GM21447 (cell line): ENCODE data around the gene AHCTF1.
"Not testable (repeated sequence)": the region's sequence is repeated elsewhere in the genome, so short reads cannot be mapped to it uniquely, and the experiment has no call there.

ENCODE experiments used
- ATAC-seq: cut with Tn5 transposase; IDR thresholded peaks from one replicate; pipeline ENCODE4 v1.9.1; 2021; ENCODE audit not compliant: unreplicated experiment

AHCTF1 gene

DNA sequence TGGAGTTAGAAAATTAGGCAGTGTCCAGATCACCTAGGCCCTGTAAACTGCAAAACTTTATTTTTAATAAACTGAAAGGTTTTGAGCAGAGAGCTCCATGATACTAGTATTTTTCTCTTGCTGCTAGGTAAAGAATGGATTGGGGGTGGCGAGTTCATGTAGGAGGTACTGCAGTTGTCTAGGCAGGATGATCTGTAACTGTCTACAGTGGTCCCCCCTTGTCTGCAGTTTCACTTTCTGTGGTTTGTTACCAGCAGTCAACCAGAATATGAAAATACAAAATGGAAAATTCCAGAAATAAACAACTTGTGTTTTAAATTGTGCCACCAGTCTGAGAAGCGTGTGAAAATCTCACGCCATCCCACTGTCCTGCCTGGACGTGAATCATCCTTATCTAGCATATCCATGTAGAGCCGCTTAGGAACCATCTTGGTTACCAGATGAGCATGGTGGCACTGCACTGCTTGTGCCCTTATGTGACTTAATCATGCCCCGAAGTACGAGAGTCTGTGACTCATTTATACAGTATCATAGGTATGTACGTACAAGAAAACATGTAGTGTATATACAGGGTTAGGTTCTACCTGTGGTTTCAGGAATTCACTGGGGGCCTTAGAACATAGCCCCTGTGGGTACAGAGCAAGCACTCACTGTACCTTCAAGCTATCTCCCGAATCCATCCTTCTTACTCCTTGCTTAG, 94.2 kb downstream of the AHCTF1 start:
- no peak for ATAC-seq

DNA sequence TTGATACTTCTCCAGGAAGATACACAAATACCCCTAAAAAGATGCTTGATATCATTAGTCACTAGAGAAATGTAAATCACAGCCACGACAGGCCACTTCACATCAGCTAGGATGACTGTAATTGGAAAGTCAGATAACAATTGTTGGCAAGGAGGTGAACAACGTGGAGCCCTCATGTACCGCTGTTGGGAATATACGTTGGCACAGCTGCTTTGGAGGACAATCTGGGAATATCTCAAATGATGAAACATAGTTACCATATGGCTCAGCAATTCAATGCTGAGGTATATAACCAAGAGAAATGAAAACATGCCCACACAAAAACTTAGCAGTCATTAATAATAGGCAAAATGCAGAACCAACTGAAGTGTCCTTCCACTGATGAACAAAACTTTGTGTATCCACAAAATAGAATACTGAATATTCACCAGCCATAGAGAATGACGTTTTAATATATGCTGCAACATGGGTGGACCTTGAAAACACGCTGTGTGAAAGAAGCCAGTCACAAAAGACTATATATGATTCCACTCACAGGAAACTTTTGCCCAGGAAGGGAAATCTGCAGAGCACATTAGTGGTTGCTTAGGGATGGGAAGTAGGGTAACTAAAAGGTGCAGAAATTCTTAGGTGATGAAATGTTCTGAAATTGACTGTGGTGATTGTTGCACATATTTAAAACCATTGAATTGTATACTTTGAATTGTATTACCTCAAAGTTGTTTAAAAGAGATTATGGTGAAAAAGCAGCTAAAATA, 95.4 kb downstream of the AHCTF1 start:
- ATAC-seq, result no peak

DNA sequence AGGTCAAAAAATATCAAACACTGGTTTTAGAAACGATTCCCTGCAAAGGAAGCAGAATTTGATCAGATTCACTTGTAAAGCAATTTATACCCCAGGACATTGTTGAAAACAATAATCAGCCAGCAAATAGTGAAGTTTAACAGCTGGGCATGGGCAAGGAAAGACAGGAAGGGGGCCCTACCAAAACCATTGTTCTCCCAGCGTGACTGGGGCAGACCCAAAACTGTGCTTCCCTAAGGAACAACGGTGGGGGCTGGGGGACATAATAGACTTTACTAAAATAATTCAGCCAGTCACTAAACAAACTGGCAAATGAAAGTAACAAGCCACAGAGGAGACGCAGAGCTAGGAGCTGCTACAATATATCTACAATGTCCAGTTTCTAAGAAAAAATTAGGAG, 100.2 kb downstream of the AHCTF1 start:
- no peak for ATAC-seq

DNA sequence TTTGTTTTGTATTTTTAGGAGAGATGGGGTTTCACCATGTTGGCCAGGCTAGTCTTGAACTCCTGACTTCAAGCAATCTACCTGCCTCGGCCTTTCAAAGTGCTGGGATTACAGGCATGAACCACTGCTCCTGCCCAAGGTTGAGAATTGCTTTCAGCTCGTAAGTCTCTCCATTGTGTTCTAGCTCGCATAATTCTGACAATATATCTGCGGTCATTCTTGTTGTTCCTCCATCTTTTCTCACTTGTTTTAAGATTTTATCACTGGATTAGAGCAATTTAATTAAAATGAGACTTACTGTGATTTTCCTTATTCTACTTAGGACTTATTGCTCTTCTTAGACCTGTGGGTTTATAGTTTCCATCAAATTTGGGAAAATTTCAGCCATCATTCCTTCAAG, 102.9 kb downstream of the AHCTF1 start:
- no peak for ATAC-seq

DNA sequence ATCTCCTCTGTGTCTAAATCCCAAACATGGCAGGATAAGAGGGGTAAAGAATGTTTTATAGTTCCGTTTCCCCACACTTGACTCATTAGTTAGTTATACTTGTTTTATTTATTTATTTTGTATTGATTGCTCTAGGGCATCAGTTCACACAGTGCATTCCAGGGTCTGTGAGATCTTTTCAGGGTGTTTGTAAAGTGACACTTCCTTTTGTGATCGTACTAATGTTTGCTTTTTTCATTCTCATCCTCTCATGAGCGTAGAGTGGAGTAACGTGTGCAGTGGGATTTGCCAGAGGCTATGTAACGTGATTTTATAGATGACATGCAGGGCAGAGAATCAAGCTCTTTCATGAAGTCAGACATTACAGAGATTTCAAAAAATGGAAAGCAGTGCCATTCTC, 104.4 kb downstream of the AHCTF1 start:
- no peak for ATAC-seq

DNA sequence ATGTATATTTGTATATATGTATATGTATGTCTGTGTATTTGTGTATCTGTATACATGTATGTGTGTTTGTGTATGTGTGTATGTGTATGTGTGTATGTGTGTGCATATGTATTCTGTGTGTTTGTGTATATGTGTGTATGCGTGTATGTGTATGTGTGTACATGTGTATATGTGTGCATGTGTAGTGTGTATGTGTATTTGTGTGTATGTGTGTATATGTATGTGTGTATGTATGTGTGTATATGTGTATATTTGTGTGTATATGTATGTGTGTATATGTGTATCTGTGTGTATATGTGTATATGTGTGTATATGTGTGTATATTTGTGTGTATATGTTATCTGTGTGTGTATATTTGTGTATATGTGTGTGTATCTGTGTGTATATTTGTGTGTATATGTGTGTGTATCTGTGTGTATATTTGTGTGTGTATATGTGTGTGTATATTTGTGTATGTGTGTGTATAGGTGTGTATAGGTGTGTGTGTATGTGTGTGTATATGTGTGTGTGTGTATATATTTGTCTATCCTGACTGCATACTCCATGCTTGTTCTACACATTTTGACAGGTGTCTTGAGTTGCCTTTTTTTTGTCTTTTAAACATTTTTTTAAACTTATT, 106.1 kb downstream of the AHCTF1 start:
- ATAC-seq, result no peak

DNA sequence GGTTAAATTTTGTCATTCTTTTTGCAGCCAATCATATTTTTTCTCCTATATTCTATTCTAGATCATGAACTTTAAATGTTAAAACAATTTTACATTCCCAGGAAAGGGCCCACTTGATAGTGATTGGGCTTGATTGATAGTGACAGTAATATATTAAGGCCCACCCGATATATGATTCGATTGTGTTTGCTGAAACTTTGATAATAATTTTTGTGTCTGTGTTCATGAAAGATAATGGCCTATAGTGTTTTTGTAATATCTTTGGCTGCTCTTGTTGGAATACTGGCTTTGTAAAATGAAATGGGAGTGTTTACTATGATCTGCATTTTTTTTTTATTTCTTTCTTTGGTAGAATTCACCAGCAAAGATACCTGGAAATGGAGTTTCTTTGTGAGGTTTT, 107.2 kb downstream of the AHCTF1 start:
- no peak for ATAC-seq

DNA sequence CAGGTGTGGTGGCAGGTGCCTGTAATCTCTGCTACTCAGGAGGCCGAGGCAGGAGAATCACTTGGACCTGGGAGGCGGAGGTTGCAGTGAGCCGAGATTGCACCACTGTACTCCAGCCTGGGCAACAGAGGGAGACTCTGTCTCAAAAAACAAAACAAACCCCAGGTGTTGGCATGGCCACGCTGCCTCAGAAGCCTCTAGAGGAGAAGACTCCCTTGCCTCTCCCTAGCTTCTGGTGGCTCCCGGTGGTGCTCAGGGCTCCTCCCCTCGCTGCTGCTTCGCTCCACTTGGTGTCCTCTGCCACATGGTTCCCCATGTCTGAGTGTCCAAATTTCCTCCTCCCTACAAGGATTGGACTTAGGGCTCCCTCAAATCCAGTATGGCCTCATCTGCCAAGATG, 109.6 kb downstream of the AHCTF1 start:
- ATAC-seq, result not testable (repeated sequence)

DNA sequence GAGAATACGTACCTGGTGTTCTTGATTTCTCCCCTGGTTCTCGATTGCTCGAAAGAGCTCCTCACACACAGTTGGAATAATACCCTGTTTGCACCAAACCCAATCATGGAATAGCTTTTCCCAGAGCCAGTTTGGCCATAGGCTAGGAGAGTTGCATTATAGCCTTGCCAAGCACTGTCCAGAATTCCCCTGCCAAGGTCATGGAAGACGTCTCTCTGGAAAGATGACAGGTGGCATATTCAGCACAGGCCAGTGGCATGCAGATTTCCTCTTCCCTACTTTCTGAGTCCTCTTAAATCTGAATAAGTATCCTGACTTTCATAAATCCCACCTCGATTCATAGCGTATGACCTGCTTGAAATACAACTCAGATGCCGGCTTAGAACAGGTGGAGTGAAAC, 111.1 kb downstream of the AHCTF1 start:
- ATAC-seq, result no peak

DNA sequence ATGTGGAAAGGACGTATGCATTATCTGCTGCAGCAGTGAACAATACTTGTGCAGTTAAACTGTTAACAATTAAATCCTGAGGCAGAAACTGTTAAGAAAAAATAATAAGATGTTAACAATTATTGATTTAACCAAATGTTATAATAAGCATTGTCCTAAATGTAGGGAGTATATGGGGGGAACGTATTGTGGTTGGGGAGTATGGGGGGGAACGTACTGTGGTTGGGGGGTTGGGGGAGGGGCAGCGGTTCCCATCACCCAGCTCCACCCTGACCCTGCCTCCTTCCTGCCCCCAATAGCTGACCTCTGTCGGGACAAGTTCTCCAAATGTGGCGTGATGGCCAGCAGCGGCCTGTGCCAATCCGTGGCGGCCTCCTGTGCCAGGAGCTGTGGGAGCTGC, 114.0 kb downstream of the AHCTF1 start:
- not testable (repeated sequence) for ATAC-seq

DNA sequence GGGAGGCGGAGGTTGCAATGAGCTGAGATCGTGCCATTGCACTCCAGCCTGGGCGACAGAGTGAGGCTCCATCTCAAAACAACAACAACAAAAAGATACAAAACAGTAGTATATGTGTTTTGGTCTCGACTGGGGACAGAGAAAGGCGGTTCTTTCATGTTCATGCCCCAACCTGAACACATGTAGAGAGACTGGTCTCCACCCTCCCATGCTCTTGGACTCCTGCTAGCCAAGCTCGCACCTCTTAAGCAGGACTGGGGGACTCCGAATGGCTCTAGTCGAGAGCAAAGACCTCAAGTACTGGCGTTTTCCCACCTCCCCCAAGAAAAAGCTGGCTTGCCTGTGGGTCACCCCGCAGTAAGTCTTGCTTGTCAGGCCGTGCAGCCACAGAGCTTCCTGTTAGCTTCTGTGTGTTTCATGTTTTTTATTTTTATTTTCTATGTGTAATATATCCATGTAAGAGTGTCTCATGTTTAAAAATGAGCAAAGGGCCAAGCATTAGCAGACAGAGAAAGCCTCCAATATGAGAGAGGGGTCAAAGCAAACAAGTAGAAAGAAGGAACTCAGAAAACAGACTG, 116.0 kb downstream of the AHCTF1 start:
- ATAC-seq, result no peak

DNA sequence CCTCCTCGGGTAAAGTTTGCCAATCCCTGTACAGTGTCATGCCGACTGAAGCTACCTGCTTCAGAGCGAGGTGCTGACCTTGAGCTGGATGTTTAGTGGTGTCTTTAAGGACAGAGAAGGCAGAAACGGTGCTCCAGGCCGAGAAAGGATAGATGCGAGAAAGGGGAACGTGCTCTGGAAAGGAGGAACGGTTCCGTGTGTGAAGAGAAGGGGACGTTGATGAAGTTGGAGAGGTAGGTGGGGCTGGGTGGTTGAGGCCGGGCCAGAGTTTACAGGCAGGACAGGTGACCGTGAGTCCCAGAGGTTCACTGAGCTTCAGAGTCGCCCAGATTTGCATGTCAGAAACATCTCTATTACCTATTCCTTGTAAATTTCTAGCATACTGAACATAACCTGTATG, 116.9 kb downstream of the AHCTF1 start:
- no peak for ATAC-seq

DNA sequence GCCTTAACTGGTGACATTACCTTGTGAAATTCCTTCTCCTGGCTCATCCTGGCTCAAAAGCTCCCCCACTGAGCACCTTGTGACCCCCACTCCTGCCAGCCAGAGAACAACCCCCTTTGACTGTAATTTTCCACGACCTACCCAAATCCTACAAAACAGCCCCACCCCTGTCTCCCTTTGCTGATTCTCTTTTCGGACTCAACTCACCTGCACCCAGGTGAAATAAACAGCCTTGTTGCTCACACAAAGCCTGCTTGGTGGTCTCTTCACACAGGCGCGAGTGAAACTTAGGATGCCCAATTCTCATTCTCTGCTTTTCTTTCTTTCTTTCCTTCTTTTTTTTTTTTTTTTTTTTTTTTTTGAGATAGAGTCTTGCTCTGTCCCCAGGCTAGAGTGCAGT, 118.4 kb downstream of the AHCTF1 start:
- not testable (repeated sequence) for ATAC-seq

DNA sequence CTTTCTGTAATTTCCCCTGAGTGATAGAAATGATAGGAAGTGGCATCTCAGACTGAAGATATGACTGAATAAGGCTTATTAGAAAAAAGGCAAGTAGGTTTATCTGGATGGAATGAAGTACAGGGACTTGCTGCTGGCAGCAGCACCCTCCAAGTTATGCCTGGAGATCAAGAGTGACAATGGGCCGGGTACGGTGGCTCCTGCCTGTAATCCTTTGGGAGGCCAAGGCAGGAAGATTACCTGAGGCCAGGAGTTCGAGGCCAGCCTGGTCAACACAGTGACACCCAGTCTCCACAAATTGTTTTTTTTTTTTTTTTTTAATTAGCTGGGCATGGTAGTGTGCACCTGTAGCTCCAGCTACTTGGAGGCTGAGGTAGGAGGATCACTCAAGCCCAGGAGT, 119.8 kb downstream of the AHCTF1 start:
- ATAC-seq, result no peak

DNA sequence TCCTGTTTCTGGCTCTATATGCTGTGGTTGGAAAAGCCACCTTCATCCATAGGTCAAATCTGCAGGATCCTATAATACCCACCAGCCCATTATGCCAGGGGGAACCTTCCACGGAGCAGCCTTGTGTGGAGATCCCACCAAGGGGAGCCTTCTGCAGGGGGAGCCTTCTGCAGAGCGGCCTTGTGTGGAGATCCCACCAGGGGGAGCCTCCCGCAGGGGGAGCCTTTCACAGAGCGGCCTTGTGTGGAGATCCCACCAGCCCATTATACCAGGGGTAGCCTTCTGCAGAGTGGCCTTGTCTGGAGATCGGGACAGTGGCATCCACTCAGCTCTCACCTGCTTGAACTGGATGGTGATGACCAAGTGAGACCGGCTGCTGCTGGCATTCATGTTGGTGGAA, 122.3 kb downstream of the AHCTF1 start:
- no peak for ATAC-seq

DNA sequence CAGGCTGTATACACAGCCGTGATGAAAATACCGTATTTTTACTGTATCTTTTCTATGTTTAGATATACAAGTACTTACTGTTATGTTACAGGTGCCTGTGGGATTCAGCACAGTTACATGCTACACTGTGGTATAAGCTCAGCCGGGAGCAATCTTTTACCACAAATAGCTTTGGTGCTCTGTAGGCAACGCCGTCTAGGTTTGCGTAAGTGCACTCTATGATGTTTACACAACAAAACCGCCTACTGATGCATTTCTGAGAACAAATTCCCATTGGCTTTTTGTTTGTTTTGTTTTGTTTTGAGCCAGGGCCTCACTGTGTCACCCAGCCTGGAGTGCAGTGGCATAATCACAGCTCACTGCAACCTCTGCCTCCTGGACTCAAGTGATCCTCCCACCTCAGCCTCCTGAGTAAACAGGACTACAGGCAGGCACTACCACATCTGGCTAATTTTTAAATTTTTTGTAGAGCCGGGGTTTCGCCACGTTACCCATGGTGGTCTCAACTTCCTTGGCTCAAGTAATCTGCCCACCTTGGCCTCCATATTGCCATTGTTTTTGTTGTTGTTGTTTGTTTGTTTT, 126.5 kb downstream of the AHCTF1 start:
- no peak for ATAC-seq

DNA sequence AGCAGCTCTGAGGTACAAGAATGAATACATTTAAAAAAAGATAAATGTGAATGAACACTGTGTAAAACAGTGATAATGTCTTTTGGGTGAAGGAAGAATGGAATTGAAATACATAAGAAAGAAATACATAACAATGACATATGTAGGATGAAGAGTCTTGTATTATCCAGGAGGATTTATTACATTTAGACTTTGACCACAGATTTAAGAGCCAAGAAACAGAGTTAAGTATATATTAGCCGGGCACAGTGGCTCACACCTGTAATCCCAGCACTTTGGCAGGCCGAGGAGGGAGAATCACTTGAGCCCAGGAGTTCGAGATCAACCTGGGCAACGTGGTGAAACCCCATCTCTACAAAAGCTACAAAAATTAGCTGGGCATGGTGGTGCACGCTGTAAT, 127.9 kb downstream of the AHCTF1 start:
- ATAC-seq, result no peak

DNA sequence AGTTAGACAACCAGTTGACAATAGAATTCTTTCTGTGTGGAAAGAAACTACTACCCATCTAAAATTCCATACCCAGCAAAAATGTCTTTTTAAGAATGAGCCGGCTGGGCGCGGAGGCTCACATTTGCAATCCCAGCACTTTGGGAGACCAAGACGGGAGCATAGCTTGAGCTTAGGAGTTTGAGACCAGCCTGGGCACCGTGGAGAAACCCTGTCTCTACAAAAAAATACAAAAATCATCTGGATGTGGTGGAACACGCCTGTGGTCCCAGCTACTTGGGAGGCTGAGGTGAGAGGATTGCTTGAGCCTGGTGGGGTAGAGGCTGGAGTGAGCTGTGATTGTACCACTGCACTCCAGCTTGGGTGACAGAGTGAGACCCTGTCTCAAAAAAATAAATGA, 128.4 kb downstream of the AHCTF1 start:
- no peak for ATAC-seq

DNA sequence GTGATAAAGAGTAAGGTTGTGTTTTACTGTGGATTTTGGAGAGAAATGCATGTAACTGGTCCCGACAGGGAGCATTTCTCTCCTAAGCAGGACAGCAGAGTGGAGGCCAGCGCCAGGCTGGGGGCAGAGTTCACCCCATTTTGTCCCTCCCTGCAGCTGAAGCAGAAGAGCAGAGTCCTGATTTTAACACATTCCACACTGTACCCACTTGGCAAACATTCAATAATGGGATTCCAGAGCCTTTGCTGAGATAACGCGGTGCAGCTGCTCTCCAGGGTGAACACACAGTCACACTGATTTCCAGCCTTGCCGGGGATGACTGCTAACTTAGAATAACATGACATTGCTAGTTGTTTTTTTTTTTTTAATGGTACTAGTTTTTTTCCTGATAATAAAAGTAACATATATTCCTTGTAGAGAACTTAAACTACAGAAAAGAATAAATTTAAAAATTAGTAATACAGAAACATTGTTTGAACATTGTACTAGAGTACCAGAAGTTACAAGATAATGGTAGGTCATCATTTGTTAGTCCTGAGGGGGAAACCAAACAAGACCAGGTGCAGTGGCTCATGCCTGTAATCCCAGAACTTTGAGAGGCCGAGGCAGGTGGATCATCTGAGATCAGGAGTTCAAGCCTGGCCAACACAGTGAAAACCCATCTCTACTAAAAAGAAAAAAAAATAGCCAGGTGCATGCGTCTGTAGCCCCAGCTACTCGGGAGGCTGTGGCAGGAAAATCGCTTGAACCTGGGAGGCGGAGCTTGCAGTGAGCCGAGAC, 130.3 kb downstream of the AHCTF1 start:
- no peak for ATAC-seq

DNA sequence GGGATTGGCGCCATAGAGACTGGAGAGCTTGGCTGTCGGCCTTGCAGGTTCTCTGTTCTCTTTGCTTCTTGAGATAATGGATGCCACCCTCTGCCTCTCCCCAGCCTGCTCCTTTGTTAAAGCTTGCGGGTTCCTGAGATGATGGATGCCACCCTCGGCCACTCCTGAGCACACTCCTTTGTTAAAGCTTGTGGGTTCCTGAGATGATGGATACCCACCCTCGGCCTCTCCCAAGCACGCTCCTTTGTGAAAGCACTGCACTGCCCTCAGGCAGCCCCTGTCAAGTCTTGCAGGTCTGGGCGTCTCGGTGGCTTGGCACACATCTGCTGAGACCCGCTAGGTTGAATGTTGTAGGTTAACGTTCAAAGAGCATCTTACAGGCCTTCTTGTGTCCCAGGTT, 131.0 kb downstream of the AHCTF1 start:
- ATAC-seq, result no peak

DNA sequence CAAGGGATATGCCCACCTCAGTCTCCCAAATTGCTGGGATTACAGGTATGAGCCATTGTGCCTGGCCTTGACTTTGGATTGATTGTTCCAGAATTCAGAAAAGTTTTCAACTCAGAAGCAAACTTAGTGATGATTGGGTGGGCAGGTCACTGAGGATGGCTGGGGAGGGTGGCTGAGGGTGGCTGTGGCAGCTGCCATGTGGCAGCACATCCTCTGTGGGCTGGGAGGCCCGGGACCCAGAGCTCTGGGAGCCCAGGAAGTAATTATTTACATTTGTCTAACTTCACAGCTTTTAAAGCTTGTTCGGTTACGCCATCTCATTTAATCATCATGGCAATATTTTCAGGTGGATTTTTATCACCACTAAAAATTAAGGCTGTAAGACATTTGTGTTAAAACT, 131.4 kb downstream of the AHCTF1 start:
- no peak for ATAC-seq
